HG03521 (cell line): Measurements from ENCODE around the gene KDM5C.

Experiments used
- ATAC-seq: cut with Tn5 transposase; IDR thresholded peaks from one replicate; pipeline ENCODE4 v1.9.1; 2021; ENCODE audit warnings: mild to moderate bottlenecking, moderate library complexity; ENCODE audit not compliant: unreplicated experiment

Gene KDM5C

DNA sequence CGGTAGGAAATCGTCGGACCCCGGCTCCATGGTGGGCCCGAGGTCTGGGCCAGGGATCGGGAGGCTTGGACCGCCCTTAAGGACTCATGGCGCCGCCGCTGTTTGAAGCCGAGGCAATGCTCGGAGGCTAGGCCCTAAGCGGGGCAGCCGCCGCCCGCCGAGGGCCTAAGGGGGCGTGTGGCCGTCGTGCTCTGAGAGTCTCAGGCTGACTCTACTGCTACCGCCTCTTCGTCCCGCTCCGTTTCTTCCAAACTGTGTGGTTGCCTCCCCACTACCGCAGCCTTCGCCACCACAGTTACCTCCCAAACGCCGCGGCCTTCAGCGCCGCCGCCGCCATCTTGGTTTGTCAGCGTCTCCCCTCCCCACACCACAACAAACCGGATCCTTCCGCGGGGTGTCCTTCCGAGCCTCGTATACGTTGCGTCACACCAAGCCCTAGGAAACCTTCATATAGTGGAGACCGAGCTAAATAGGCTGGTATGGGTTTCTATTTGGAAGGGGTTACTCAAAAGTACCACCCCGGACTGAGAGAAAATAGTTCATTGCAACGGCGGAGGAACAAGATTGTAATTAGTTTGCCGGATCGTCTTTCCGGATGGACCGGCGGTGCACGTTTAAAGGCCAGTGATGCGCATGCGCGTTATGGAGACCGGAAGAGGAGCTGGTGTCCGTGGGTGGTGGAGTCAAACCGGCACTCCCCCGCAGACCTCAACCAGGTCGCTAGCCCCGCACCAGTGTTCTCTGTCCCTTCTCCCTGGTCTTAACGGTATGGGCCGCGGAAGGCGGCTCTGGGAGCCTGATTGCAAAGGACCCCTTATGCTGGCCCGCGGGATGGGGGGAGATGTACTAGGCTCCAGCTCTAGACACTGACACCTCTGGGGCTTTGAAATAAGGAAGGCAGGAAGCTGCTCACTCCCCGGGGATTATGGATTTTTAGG lies at the start of gene KDM5C:
KDM5C (minus strand) TSS at position 348 of the 938 bp plus-strand sequence; CDS start at position 30, 318 bp downstream.
- peak; percentile 66 for ATAC-seq

DNA sequence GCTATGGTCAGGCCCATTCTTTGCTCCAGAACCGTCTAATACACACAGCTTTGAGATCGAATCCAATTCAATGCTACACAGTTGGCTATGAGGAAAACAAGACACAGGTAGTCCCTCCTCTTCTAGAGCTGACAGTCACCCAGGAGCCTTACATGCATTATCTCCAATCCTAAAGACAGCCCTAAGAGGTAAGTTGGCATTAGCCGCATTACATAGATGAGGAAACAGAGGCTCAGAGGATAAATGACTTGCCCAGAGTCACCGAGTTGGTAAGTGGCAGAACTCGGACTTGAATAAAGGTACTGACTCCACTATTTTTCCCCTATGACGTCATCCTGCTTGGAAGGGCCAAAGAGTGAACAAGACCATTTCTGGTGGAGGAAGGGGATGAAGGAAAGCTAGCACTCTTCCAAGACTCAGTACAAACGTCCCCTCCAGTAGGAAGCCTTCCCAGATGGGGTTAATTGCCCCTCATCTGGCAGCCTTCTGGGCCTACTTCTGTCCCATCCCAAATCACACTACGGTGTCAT lies 47.9 kb upstream of the KDM5C start:
- ATAC-seq = no peak

DNA sequence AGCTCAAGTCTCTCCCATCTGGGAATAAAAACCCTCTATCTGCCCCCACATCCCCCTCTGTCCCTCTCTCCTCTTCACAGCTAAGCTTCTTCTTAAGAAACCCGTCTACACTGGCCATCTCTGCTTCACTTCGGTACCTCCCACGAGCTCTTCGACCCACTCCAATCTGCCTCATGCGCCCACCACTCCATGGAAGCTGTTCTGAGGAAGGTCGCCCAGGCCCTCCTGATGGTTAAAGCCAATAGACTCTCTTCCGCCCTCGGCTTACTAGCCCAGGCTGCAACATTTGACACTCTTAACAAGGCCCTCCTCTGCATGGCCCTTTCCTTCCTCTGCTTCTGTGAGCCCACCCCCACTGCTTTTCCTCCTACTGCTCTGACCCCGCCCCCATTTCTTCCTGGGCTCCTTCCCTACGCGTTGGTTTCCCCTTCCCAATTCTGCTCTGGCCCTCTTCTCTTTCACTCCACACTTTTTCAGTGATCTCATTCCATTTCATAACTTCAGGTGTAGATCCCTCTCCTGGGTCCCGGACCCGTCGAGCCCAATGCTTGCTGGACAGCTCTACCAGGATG lies 44.6 kb upstream of the KDM5C start:
- ATAC-seq = no peak

DNA sequence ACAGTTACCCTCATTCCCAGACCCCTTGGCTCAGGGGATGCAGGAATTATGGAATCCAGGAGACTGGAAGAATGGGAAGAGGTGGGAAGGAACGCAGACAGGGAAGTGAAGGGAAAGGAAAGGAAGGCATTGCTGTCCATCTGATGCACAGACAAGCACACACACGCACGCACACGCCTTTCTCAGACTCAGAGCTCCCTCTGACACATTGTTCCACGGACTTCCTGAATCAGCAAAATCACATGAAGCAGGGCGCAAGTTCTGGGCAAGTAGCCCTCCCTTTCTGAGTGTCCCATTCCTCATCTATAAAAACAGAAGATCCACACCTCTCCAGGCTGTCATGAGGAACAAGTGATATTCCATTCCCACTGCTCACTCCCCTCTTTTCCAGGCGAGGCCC lies 43.2 kb upstream of the KDM5C start:
- no peak for ATAC-seq

DNA sequence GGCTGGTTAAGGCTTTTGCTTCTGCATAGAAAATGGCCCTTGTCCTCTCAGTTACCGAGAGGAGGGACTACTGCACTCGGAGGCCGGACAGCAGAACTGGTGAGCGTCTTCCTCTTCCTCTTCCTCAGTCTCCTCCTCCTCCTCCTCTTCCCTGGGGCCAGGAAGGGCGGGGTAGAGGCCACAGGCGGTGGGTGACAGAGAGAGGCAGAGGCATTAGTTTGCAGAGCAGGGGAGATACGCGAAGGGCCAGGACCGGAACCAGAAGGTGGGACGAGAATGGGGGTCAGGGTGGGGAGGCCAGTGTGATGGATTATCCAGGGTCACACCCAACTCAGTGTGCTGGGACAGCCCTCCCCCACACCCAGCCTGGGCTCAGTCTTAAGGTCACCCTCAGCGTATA lies 41.9 kb upstream of the KDM5C start:
- no peak for ATAC-seq

DNA sequence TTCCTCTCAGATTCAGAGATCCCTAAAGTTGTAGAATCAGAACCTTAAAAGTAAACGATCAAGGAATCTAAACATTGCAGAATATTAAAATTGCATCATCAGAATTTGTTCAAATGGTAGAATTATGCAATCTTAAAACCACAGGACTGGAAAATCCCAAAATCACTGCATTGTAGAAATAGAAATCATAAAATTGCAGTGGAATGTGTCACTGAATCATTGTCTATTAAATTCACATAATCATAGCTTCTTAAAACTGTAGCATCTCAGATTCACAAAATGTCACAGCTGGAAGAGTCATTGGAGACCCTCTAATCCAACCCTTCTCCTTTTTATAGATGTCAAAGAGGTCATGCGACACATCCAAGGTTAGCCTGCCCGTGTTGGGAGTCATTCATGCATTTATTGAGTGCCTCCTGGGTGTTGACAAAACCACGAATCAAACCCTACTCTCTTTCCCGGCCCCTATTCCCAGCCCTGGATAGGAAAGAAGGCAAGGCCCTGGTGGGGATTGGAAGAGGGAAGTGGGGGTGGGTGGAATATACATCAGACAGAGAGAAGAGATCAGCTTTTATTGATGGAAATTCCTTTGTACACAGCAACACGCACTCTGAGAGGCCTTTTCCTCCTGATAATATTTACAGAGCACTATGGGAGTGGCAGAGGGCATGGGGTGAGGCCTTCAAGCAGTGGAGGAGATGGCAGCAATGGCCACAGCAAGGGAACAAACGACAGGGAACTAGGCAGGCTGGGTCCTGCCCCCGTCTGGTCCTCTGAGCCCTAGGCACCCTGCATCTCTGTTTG lies 41.0 kb upstream of the KDM5C start:
- no peak for ATAC-seq

DNA sequence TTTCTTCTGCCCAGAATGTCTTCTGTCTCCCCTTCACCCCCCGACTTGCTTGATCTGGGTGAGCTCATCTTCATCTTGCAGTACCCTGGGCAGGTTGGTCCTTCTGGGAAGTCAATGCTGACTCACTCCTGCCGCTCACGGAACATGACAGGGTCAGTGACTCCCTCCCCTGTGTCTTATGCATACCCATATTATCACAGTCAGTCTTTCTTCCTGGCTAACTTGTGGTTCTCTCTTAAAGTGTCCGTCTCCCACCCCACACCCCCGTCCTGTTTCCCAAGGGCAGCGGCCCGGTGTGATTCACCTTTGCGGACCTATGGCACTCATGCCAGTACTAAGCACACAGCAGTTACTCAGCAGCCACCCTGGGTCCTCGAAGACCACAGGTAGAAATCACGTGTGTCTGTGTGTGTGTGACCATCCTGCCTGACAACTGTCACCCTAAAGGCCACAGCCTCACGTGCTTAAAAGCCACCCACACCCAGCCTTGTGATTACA lies 38.6 kb upstream of the KDM5C start:
- no peak for ATAC-seq

DNA sequence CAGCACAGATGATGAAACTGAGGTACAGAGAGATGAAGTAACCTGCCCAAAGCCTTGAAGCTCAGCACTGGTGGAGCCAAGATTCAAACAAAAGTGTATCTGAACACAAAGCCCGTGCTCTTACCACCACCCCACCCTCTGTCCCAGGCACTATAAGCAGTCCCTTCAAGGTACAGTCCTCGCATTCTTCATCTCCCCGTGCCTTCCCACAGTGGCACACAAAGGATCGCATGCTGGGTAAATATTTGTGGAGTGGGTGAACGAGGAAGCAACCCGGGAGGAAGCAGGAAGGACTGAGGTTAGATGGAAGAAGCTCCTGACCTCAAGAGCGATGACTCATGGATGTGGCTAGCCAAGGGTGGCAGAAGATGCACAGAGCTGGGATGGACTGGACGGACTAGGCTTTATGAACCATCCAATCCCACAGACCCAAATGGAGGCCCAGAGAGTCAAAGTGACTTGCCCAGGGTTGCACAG lies 37.9 kb upstream of the KDM5C start:
- no peak for ATAC-seq

DNA sequence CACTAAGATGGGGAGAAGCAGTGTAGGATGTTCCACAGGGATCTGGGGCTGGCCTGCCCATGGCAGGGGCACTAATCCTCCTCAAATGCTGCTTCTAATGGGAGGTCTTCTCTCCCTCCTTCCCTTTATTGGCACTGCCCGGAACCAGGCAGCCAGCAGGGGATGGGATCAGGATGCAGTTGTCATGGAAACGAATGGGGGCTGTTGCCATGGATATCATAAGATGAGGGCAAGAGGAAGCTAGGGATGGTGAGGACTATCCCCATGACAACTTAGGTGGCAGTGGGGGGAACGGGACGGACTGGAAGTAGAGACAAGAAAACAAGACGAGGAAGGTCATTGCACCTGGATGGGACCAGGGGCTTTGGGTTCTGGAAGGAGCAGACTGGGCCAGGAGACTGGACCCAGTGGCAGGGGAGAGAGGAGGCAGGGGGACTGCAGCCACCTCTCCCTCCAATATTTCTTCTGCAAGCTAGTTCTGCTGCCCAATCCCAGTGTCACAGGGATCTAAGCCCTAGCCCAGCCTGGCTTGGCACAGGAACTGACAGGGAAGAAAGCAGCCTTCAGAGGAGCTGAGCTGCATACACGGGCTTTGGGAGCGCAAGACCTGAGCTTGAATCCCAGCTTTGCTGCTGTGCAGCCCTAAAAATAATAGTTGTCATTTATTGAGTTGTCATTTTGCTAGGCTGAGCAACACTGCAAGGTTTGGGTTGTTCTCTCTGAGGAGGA lies 37.3 kb upstream of the KDM5C start:
- no peak for ATAC-seq

DNA sequence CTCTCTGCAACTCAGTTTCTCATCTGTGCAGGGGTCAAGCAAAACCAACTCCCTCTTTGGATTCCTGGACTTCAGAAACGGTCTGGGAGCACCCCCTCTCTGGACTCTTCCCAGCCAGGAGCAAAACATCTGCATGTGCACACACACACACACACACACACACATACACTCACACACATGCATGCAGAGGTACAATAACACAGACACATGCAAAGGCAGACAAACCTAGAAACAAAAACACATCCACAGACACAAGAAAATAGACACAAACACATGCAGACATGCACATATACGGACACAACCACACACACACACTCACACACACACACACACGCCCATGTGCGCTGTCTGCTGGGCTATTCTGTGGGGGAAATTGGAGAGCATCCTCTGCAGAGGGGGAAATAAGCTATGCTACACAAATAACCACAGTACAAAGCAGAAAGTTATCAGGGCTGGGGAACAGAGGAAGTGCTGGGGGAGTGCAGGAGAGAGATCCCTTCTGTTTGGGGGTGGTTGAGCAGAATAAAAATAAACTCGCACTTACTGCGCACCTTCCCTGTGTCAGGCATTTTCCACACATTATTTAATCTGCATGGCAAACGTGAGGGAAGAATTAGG lies 36.5 kb upstream of the KDM5C start:
- no peak for ATAC-seq

DNA sequence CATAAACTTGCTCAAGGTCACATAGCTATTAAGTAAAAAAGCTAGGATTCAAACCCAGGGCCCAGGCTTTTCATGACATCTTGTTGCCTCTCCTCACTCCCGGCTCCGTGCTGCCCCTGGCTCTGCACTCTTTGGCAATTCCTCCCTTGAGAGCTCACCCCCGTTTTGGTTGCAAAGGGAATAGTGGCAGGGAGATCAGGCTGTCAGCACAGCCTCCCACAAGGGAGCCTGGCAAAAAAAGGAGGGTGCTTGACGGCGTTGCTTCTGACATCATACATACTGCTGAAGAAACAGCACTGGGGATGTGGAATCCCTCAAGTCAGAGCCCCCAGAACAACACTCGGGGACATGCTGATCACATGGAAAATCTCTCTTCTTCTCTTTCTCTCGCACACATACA lies 35.8 kb upstream of the KDM5C start:
- ATAC-seq = no peak

DNA sequence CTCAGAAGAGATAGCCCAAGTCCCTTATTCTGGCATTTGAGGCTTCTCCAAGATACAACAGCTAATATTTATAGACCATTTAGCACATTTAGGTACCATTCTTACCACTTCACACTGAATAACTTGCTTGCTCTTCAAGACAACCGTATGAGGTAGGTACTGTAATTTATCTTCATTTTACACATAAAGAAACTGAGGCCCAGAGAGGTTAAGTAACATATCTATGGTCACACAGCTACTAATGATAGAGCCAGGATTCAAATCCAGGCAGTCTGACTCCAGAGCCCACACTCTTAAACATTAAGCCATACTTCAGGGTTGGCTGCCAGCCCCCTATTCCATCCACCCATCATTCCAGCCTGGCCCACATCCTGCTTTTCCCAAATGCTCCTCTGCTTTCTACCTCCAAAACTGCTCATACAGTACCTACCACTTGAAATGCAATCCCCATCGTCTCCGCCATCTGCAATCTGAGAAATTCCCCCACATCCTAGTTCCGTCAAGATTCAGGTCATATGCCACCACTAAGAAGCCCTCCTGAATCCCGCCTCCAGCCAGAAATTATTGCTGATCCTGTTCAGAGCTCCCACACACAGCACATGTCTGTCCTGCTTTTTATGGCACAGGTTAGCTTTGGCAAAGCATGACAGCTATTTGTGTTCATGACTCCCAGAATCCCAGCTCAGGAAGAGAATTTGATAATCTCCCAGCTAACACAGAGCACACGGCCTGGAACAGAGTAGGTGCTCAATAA lies 32.8 kb upstream of the KDM5C start:
- no peak for ATAC-seq

DNA sequence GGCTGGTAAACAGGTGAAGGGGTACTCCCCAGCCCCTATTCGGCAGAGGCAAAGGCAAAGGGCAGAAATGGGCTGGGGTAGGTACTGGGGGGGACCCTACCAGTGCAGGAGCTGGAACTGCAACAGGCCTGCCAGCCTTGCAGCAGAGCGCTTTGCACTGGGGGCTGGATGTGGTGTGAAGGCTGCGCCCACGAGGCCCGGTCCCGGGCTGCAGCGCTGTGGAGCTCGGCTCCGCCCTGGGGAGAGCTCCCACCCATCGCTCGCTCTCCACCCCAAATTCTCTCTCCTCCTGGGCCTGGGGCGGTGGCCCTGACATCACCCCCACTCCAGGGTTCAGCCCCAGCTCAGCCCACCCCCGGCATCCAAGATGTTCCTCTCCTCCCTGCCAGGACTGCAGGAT lies 32.2 kb upstream of the KDM5C start:
- ATAC-seq = no peak

DNA sequence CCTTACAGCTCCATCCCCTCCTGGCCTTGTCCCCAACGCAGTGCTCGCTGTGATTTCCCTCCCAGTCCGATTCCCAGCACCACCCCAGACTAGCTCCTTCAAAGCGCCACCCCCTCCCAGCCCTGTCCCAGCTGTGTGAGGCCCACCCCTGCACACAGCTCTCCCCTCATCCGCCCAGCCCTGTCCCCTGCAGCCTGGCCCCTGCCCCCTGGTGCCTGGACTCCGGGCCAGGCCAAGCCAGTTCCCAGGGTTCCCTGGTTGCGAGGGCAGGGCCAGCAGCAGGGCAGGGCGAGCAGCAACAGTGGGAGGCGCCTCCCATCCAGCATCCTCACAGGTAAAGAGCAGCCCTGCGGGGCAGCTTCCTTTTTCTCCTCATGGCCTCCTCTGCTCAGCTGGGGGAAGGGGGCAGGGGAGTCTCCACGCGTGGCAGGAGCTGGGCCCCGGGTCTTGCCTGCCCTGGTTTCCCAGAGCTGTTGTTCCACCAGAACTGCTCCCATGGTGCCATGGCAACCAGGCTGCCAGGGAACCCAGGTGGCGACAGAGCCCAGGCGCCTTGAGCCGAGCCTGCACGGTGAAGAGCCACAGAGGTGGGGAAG lies 31.5 kb upstream of the KDM5C start:
- ATAC-seq = no peak

DNA sequence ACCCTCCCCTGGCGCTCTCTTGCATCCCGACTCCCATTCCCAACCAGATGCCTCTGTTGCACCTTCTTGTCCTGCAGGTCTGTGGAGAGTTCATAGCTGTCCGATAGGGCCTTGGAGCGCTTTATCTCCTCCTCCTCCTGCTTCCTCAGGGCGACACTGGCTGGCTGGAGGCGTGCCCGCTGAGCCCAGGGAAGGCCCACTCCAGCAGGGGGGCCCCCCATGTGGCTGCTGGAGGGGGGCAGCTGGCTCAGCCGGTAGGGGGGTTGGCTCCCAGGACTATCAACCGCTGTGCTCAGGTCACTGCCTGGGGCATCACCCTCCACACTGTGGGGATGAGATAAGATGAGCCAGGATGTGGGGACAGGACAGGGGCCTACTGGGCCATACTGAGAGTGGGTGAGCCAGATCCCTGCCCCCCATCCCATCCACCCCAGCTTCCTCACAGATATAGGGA lies 30.8 kb upstream of the KDM5C start:
- ATAC-seq = no peak

DNA sequence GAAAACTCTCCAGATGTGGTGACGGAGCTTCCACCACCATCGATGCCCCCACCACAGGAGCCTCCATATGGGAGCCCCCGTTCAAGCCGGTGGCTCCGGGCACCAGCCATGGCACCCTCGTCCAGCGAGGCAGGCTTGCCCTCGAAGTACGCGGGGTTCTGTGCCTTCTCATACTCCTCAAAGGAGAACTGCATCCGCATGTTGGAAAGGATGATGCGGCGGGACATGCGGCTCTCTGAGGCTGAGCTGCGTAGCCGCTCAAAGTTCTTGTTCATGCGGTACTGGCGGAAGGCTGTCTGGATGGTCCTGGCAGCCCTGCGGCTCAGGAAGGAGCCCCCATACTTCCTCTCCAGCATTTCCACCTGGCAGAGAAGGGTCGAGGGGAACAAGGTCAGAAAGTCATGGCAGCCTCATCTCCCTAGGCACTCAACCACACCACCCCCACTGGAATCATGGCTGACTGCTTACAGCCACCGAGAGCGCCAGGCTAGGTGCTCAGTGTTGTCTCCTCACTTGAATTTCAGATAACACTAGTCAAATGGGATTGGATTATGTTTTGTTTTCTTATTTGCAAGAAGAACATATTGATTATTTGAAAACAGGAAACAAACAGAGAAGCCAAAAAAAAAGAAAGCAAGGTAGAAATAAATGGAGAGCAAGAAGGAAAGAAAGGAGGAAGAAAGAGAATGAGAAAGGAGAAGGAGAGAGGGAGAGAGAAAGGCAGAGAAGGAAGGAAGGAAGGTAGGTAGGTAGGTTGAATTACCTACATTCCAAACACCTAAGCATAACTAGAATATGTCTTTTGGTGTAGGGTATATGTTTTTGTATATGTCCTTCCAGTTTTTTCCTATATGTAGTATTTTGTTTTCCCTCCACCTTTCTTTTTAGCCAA lies 29.8 kb upstream of the KDM5C start:
- ATAC-seq = no peak

DNA sequence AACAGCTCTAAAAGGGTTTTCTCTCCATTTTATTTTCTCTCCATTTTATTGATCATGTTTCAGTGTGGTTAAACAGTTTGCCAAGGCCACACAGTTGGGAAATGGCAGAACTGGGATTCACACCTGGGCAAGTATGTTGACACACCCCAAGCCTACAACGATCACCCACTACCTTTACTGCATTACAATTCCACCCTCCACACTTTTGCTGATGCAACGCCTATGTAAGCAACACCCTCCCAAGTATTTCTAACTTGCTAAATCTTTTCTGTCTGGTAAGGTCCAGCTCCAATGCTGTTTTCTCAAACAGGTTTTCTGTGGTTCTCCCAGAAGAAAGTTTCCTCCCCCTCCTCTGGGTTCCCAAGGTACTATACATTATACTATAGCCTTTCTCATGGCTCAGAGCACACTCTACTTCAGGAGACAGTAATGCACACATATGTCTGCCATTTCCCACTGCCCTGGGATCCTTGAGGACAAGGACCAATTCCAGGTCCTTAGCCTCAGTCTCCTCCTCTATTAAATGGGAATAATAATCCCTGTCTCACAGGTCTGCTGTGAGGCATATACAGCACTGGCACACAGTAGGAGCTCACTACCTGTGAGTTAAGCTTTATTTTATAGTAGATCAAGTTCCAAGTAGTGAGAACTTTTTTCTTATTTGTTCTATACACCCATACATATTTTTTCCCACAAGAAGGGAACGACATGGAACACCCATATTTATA lies 28.4 kb upstream of the KDM5C start:
- no peak for ATAC-seq
